Smooth muscle cell (in vitro differentiated cells): ENCODE measurements around the gene NFU1. TPM values are rescaled to one million over a fixed set of nuclear protein-coding genes. Genes with fewer than 3 reads are reported as not detected.

Source experiments
- DNase-seq: peaks from one replicate; lab custom pipeline; 2025; ENCODE audit not compliant: unreplicated experiment; lab: John Stamatoyannopoulos, UW
- H2AFZ ChIP-seq: fragments of 200-600 bp; sonication (generic); 2 replicates; pipeline ENCODE4 v1.6.0; 2016; ENCODE audit warnings: antibody characterized with exemption, low read depth, mild to moderate bottlenecking
- H3F3A ChIP-seq: fragments of 200-600 bp; sonication (generic); 2 replicates; pipeline ENCODE4 v1.6.0; 2017; ENCODE audit warnings: antibody characterized with exemption, low read depth
- H3K27ac ChIP-seq: fragments of 200-600 bp; sonication (generic); 2 replicates; pipeline ENCODE4 v1.5.1; 2016; ENCODE audit warnings: low read depth, mild to moderate bottlenecking
- H3K27me3 ChIP-seq: fragments of 200-600 bp; sonication (generic); 2 replicates; pipeline ENCODE4 v1.6.1; 2016; ENCODE audit warnings: low read depth, mild to moderate bottlenecking
- H3K36me3 ChIP-seq: fragments of 200-600 bp; sonication (generic); 2 replicates; pipeline ENCODE4 v1.5.1; 2016; ENCODE audit warnings: low read depth
- H3K4me1 ChIP-seq: fragments of 200-600 bp; sonication (generic); 2 replicates; pipeline ENCODE4 v1.5.1; 2016; ENCODE audit warnings: low read depth
- H3K4me2 ChIP-seq: fragments of 200-600 bp; sonication (generic); 2 replicates; pipeline ENCODE4 v1.6.0; 2016; ENCODE audit warnings: mild to moderate bottlenecking
- H3K4me3 ChIP-seq: fragments of 200-600 bp; sonication (generic); 2 replicates; pipeline ENCODE4 v1.5.1; 2016; ENCODE audit warnings: mild to moderate bottlenecking
- H3K79me2 ChIP-seq: fragments of 200-600 bp; sonication (generic); 2 replicates; pipeline ENCODE4 v1.6.0; 2016; ENCODE audit warnings: low read depth, mild to moderate bottlenecking
- H3K9ac ChIP-seq: fragments of 200-600 bp; sonication (generic); 2 replicates; pipeline ENCODE4 v1.6.0; 2016; ENCODE audit warnings: low read depth
- H3K9me3 ChIP-seq: fragments of 200-600 bp; sonication (generic); replicated peaks from 2 replicates; pipeline ENCODE4 v1.5.1; 2016; ENCODE audit warnings: low read depth
- H4K20me1 ChIP-seq: fragments of 200-600 bp; sonication (generic); 2 replicates; pipeline ENCODE4 v1.6.0; 2016; ENCODE audit warnings: low read depth
- WGBS: methylation state at CpG from one replicate; pipeline ENCODE4 v1.1.7; 2016; ENCODE audit warnings: low lambda C conversion rate; 5-methylcytosine and 5-hydroxymethylcytosine counted together
- polyA plus RNA-seq: library from polyadenylated mRNA; unstranded; fragments of >200 nt; fragmentation: Nextera tagmentation; extraction: Ambion mirVana; gene quantifications from 2 replicates; pipeline ENCODE4 v1.2.1, GENCODE V29; 2016
- total RNA-seq: library from RNA; depleted of rRNA; stranded (reverse); fragments of >200 nt; gene quantifications from 2 replicates; pipeline ENCODE4 v1.2.3, GENCODE V29; 2014
- TF ChIP-seq, protein P1 (sequence below): fragments of 200-600 bp; sonication (generic); IDR thresholded peaks from 2 replicates; pipeline ENCODE4 v1.5.1; 2017; ENCODE audit warnings: borderline replicate concordance, mild to moderate bottlenecking, antibody characterized with exemption; ENCODE audit not compliant: insufficient read depth, poor library complexity, severe bottlenecking

NFU1 gene
- total and polyA plus RNA-seq, 2 experiments from 2014 or later: 43.0 to 62.0 TPM

DNA sequence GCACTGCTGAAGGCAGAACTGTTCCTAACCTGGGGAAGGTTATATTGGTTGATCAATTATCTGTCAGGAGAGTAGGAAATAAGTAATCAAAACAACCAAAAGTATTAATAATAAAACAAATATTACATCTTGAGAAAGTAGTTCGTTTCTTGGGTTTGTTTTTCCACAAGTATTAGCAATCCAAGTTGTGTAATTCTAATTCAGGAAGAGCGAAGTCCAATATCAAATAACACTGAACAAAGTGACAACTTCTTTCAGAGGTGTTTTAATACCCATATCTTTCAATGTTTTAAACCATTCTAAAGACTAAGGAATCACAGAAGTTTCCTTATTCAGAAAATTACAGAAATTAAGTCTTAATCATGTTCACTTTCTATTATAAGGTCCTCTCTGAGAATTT lies 34.6 kb upstream of the NFU1 start:
- Histone ChIP-seq H3K4me1 (no peaks in the 10 kb centered on the region), H3K9ac (no peak overlapping the region), H3K4me3 (no peak overlapping the region), H3K79me2 (no peaks in the 10 kb centered on the region), H2AFZ (no peak overlapping the region), H3K9me3 (no peaks in the 10 kb centered on the region), H3K27me3 (no peaks in the 10 kb centered on the region), H4K20me1 (no peaks in the 10 kb centered on the region), H3F3A (peaks cover 4% of the 10 kb centered on the region), H3K27ac (no peak overlapping the region), H3K4me2 (no peak overlapping the region), H3K36me3 (peaks cover 12% of the 10 kb centered on the region)
- DNase-seq: no peak
- 85% methylated on average over 2 of the region's 2 CpGs for WGBS
- TF ChIP-seq, protein P1, sequence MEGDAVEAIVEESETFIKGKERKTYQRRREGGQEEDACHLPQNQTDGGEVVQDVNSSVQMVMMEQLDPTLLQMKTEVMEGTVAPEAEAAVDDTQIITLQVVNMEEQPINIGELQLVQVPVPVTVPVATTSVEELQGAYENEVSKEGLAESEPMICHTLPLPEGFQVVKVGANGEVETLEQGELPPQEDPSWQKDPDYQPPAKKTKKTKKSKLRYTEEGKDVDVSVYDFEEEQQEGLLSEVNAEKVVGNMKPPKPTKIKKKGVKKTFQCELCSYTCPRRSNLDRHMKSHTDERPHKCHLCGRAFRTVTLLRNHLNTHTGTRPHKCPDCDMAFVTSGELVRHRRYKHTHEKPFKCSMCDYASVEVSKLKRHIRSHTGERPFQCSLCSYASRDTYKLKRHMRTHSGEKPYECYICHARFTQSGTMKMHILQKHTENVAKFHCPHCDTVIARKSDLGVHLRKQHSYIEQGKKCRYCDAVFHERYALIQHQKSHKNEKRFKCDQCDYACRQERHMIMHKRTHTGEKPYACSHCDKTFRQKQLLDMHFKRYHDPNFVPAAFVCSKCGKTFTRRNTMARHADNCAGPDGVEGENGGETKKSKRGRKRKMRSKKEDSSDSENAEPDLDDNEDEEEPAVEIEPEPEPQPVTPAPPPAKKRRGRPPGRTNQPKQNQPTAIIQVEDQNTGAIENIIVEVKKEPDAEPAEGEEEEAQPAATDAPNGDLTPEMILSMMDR: no peak

DNA sequence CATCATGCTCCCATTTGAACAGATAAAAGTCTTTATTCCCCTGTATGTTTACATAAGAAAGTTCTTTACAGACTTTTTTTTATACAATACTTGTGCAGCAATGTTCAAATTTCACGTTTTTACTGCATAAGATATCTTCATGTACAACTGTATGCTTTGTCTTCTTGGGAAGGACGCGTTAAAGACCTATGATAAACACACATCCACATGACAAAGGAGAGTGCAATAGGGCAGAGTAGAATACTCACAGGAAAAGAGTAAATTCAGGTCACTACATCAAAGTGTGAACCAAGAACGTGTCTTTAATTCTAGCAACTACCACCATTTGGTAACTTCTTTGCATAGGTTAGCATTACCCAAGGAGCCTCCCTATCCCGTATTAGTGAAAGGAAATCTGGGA lies 33.7 kb upstream of the NFU1 start:
- Histone ChIP-seq H3K9me3 (no peaks in the 10 kb centered on the region), H3K9ac (no peak overlapping the region), H3K4me1 (no peaks in the 10 kb centered on the region), H3K27ac (no peak overlapping the region), H3K79me2 (no peaks in the 10 kb centered on the region), H2AFZ (no peak overlapping the region), H4K20me1 (no peaks in the 10 kb centered on the region), H3K4me3 (no peak overlapping the region), H3K4me2 (no peak overlapping the region), H3K27me3 (no peaks in the 10 kb centered on the region), H3F3A (peaks cover 4% of the 10 kb centered on the region), H3K36me3 (peaks cover 8% of the 10 kb centered on the region)
- 69% methylated on average over 5 of the region's 5 CpGs for WGBS
- TF ChIP-seq, protein P1: no peak
- no peak for DNase-seq

DNA sequence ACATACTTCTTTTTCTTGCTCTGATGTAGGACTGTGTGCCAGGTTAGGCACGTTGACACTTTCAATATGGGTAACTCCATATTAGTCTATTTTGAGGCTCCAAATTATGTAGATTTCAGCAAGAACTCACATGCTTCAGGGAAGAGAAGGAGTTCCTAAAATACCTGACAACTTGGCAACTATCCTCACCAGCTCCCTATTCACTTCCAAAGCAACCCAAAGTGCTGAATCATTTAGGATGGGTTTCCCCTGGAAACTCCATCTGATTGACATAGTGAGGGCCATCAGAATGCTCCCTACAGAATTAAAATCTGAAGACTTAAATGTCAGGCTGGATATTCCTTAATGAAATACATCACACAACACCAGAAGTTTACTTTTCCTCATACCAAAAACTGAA lies 32.5 kb upstream of the NFU1 start:
- no peak overlapping the region for H2AFZ ChIP-seq
- 94% methylated on average over 1 of the region's 1 CpG for WGBS
- no peak overlapping the region for H3K9ac ChIP-seq
- H3K4me3 ChIP-seq: no peak overlapping the region
- TF ChIP-seq, protein P1: no peak
- H3K9me3 ChIP-seq: no peaks in the 10 kb centered on the region
- H3K36me3 ChIP-seq: peaks cover 6% of the 10 kb centered on the region
- H3K4me2 ChIP-seq: no peak overlapping the region
- H3K79me2 ChIP-seq: no peaks in the 10 kb centered on the region
- H3K27ac ChIP-seq: no peak overlapping the region
- no peaks in the 10 kb centered on the region for H3K4me1 ChIP-seq
- H3K27me3 ChIP-seq: no peaks in the 10 kb centered on the region
- DNase-seq: no peak
- H3F3A ChIP-seq: peaks cover 4% of the 10 kb centered on the region
- no peaks in the 10 kb centered on the region for H4K20me1 ChIP-seq

DNA sequence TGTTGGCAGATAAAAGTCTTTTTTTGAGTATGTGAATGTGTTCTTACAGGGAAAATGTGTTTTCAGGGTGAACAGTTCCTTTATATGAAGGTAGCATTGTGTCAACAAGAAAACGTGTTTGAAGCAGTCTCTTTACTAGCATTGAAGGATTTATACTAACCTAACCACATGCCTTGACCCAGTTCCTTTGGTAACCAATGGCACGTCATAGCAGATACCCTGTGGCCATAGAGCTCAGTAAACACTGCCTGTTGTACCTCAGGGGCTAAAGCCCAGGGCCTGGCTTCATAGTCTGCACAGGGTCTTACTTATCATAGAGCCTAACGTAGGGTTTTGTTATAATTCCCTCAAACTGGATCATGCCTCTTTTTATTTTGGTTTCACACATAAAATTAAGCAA lies 32.1 kb upstream of the NFU1 start:
- Histone ChIP-seq H3K4me3 (no peak overlapping the region), H3K79me2 (no peaks in the 10 kb centered on the region), H2AFZ (no peak overlapping the region), H3K27ac (no peak overlapping the region), H4K20me1 (no peaks in the 10 kb centered on the region), H3F3A (peaks cover 4% of the 10 kb centered on the region), H3K4me1 (no peaks in the 10 kb centered on the region), H3K4me2 (no peak overlapping the region), H3K36me3 (peaks cover 6% of the 10 kb centered on the region), H3K9me3 (no peaks in the 10 kb centered on the region), H3K9ac (no peak overlapping the region), H3K27me3 (no peaks in the 10 kb centered on the region)
- DNase-seq: no peak
- WGBS: 89% methylated on average over 3 of the region's 3 CpGs
- TF ChIP-seq, protein P1: no peak
